NCI-H187 treated with DMSO at 0.1 percent for 48 hours (cell line): ENCODE data around the gene TOX2.
A peak's percentile ranks its signal among the peaks of the same experiment; 100 is the strongest.

Source experiments
- DNase-seq: peaks from one replicate; lab custom pipeline; 2025; lab: John Stamatoyannopoulos, UW

Gene TOX2

GRCh38 chr20:44080646-44081267 lies 166.1 kb downstream of the TOX2 start:
- peak; percentile 56 for DNase-seq

DNA sequence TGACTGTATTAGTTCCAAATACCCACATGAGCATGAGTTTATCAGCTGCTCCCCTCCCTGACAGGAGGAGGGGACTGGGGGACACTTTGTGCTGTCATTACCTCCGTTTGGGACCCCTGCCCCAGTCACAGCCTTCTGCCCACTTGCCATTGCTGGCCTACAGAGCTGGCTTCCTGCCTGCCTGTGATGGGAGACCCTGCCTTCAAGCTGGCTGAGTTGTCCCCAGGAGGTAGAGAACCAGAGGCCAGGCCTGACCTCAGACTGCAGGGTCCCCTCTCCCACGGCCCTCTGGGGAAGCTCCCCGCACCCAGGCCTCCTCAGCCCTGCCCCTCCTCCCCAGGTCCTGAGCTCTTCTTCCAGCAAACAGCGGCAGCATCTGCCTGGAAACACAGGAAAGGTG lies 166.8 kb downstream of the TOX2 start:
- no peak for DNase-seq

GRCh38 chr20:44081888-44082287 lies 167.2 kb downstream of the TOX2 start:
- DNase-seq: no peak

DNA sequence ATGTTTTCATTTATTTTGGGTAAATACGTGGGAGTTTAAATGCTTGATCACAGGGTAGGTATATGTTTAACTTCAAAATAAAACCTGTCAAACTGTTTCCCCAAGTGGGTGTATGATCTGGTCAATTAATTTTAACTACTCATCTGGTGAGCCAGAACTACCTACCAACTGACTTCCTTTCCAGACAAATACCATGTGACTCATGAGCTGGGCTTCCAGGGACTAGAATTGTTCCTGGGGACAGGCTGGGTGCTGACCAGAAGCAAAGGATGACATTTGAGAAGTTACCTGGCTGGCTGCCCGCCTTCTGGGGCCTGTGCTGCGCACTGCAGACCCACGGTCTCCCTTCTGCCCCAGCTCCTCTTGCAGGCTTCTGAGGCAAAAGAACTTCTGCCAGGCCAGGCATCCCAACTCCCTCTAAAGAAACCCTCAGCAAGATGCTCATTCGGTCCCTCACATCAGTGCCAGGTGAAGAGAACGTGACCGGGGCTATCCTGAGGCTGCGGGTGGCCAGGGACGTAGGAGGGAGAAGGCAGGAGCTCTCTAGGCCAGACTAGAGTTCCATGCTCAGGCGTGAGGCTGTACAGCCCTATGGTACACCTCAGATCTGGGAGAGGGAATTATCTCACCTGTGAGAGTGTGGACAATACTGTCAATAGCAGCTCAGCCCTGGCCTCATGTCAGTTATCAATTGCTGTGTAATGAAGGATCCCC lies 168.7 kb downstream of the TOX2 start:
- DNase-seq: no peak

DNA sequence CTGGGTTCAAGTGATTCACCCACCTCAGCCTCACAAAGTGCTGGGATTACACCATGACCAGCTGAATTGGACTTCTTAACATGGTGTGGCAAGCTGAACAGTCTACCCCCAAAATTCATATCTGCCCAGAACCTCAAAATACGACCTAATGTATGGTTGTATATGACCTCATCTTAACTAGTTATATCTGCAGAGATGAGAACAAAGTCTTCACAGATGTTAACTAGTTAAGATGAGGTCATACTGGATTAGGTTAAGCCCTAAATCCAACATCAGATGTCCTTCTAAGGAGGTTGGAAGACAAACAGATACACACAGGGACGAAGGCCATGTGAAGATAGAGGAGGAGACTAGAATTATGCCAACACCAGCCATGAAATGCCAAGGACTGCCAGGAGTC lies 169.8 kb downstream of the TOX2 start:
- DNase-seq: no peak

DNA sequence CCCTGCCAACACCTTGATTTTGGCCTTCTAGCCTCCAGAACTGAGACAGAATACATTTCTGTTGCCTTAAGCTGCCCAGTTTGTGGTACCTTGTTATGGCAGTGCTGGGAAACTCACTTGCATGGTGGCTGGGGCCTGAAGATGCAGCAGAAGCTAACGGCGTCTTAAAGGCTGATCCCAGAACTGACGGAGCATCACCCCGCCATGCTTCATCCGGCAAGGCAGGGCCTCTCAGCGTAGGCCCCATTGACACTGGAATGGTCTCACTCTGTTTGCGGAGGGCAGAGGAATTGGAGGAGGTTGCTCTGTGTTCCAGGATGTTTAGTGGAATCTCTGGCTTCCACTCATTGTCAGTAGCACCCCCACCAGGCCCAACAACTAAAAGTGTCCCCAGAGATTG lies 170.2 kb downstream of the TOX2 start:
- DNase-seq: no peak

DNA sequence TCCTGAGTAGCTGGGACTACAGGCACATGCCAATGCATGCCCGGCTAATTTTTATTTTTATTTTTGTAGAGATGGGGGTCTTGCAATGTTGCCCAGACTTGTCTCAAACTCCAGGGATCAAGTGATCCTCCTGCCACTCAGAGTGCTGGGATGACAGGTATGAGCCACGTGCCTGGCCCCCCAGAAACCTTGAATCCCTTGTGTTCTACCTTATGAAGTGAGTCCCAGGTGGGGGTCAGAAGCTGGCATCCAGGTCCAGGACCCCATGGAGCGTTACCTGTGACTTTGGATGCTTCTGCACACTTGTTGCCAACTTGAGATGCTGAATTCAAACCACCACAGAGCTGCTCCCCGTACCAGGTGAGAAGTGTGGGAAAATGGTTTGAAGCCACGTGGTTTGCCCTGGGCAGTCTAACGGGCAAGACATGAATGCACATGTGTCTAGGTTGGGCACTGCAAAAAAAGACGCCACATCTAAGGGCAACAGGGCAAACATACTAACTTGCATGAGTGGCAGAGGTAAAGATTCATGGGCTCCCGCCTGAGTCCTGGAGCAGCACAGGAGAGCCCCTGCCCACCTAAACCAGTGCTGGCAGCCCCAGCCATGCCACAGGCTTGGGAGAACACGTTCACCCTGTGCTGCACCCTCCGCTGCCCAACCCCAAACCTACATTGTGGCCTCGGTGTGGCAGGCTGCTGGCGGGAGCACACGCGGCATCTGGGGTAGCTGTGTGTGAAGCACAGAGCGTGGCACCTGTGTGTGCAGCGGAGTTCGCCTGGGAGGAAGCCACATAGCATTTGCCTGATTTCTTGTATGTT lies 171.2 kb downstream of the TOX2 start:
- no peak for DNase-seq

DNA sequence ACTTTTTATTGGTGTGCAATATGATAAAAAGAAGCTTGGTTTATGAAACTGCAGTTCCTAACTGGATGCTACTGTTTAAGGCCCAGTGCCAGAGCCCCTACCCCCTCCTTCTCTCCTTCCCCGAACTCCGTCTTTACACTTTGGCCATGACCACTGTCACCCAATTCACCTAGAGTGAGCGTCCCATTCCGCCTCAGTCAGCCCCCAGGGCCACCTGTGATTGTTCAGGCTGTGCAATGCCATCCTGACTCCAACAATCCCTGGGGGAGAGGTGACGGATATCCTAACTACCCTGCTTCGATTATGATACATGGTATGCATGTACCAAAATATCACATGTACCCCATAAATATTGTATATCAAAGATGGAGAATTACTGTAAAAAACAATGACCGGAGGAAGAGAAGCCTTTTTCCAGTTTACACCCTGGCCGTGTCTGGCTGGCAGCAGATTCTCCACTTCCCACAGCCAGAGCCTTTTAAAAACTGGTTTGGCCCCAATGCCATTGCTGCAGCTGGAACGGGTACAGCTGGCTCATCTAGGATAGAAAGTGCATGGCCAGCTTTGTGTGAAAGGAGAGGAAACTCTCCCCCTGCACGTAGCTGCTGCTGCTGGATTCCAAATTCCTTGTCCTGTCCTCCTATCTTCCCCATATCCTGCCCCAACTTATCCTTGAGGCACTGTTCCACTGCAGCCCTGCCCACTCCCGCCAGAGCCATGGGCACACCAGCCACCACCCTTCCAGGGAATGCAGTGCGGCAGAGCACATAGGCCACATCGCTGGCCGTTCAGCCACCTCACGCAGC lies 172.6 kb downstream of the TOX2 start:
- DNase-seq: no peak

- DNase-seq: no peak
Observed at GRCh38 chr20:44087857-44088120, 173.1 kb downstream of the TOX2 start.

DNA sequence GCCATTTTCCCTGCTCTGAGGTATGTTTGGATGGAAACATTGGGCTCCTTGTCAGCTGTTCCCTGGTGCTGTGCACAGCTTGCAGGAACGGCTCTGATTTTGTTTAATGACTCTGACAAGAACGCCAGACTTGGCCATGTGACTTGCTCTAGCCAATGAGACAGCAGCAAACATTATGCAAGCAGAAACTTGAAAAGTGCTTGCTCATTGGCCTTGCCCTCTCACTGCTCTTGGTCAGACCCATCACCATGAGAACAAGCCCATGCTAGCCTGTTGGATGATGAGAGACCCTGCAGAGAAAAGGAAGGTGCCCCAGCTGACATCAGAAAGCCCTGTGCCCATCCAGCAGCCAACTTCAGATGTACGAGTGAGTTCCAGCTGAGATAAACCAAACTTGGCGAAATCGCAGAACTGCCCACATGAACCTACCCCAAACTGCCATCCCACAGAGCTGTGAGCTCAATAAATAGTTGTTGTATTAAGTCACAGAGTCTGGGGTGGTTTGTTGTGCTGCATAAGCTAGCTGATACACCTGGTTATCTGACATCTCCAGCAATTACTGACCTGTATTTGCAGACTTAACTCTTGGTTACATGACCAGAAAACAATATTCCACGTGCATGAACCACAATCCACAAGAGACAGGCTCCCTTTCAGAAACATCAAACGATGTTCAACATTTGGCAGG lies 175.5 kb downstream of the TOX2 start:
- no peak for DNase-seq

GRCh38 chr20:44091026-44091425 lies 176.4 kb downstream of the TOX2 start:
- DNase-seq: no peak

DNA sequence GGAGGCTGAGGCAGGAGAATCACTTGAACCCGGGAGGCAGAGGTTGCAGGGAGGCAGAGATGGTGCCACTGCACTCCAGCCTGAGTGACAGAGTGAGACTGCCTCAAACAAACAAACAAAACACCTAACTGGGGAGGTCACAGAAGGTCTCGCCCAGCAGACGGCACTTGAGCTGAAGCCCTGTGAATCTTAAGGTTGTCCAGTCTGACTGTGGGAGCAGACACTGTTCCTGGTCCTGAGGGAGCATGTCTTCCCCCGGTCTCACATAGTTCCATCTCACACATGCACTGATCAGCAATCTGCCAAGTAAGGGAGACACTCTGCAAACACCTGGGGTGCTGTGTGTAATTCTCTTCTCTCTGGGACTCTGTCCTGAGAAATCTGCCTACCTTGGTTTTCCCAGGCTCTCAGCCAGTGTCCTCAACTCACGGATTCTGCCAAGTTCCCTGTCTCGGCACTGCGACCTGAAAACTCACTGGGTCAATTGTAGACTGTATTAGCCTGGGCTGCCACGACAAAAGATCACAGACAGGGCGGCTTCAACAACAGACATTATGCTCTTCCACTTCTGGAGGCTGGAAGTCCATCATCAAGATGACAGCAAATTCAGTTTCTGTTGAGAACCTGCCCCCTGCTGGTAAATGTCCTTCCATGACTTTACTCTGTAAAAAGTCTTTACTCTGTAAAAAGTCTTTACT lies 178.0 kb downstream of the TOX2 start:
- DNase-seq: no peak

- no peak for DNase-seq
Observed at GRCh38 chr20:44093249-44093582, 178.6 kb downstream of the TOX2 start.

DNA sequence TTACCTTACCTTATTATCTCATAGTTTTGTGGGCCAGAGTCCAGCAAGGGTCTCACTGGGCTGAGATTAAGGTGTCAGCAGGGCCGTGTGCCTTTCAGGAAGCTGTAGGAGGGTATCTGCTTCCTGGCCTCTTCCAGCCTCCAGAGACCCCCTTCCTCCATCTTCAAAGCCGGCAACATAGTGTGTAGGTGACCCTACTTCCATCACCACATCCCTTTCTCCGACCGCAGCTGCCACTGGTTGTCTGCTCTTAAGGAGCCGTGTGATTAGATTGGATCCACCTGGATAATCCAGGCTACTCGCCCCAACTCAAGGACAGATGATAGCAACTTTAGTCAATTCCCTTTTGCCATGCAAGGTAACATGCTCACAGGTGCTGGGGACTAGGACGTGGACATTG lies 181.2 kb downstream of the TOX2 start:
- DNase-seq: no peak

DNA sequence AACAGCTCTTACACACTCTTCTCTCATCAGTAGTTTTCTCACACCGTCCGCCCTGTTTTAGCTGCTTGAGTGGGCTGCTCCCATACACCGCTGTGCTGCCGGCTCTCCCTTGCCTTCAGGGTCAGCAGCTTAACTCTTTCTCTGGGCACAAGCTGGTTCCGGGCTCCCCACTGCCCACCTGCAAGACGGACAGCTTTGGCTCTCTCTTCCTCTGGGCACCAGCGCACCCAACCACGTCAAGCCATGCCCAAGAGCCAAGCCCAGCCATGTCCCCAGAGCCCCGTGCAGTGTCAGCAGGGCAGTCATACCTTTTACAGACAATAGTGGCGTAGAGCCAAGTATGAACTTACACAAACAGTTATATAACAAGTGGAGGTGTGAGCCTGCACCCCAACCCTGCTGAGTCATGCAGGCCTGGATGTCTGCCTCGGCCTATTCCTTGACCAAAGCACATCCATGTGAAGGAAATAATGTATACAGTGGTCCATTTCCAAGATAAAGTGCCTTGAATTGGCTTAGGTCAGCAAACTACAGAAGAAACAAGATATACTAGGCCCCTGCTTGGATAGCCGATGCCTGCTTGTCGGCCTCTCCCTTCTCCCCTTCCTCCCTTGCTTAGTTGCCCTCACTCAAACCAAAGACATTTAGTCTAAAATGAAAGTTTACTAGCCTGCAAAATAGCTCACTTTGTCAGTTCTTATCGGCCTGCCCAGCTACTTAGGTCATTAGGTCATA lies 183.0 kb downstream of the TOX2 start:
- no peak for DNase-seq

DNA sequence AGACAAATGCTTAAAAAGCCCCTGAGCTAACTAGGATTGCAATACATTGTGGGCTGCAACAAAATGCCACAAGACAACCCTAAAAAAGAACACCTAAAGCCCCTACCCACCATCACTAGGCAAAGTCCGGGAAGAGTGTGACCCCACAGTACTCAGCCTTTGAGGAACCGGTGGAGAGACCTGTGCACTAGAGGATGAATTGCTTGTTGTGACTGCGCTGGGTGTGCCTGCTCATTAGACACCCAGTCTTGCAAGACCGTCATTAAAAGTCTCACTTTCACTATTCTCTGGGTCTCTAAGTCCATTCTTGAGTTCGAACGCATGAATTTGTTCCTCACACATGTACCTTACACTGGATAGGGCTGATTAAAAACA lies 183.6 kb downstream of the TOX2 start:
- no peak for DNase-seq

DNA sequence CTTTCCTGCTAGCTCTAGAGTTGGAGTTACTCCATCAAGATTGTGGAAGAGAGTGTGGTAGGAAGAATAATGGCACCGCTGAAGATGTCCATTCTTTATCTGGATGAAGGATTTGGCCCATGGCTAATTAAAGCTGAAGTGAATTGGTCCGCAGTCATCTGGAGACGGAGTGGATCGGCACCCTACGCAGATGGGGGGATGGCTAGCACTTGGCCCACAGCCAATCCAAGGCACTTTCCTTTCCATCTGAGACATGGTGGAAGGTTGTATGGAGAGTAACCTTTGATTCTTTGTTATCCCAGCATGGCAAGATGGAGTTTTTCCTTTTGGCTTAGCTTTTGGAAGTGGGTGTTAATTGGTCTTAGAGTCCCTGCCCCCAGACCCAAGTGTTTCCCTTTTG lies 184.0 kb downstream of the TOX2 start:
- no peak for DNase-seq

GRCh38 chr20:44099832-44100231 lies 185.2 kb downstream of the TOX2 start:
- no peak for DNase-seq

- DNase-seq: no peak
Observed at GRCh38 chr20:44102582-44102981, 187.9 kb downstream of the TOX2 start.

- no peak for DNase-seq
Observed at GRCh38 chr20:44104798-44105517, 190.3 kb downstream of the TOX2 start.
